H9 (cell line): Measurements from ENCODE around the gene UBE3A. TPM values are rescaled to one million over a fixed set of nuclear protein-coding genes. Genes with fewer than 3 reads are reported as not detected.

ENCODE experiments used
- DNase-seq: peaks from one replicate; pipeline ENCODE4 v3.0.0-alpha.2; 2017
- H2AFZ ChIP-seq: one replicate; pipeline ENCODE4 v1.6.1; 2013; ENCODE audit warnings: mild to moderate bottlenecking, low read length, control low read depth, moderate library complexity
- H2AK5ac ChIP-seq: 2 replicates; pipeline ENCODE4 v1.6.1; 2013; ENCODE audit warnings: low read length, control low read depth, mixed read lengths; ENCODE audit not compliant: insufficient read length
- H2BK120ac ChIP-seq: one replicate; pipeline ENCODE4 v1.6.1; 2013; ENCODE audit warnings: low read depth, mild to moderate bottlenecking, low read length, control low read depth, inconsistent platforms; ENCODE audit not compliant: poor library complexity, severe bottlenecking
- H2BK12ac ChIP-seq: 2 replicates; pipeline ENCODE4 v1.6.1; 2013; ENCODE audit warnings: low read length, control low read depth, mixed read lengths, low read depth; ENCODE audit not compliant: insufficient read length
- H2BK15ac ChIP-seq: 2 replicates; pipeline ENCODE4 v1.6.1; 2013; ENCODE audit warnings: low read depth, low read length, control low read depth
- H2BK20ac ChIP-seq: one replicate; pipeline ENCODE4 v1.6.1; 2013; ENCODE audit warnings: low read depth, mild to moderate bottlenecking, low read length, control low read depth, inconsistent platforms; ENCODE audit not compliant: poor library complexity, severe bottlenecking
- H2BK5ac ChIP-seq: 2 replicates; pipeline ENCODE4 v1.6.1; 2013; ENCODE audit warnings: low read length, control low read depth, mixed read lengths; ENCODE audit not compliant: insufficient read length
- H3K14ac ChIP-seq: 2 replicates; pipeline ENCODE4 v1.6.1; 2013; ENCODE audit warnings: low read length, control low read depth; ENCODE audit not compliant: insufficient read depth
- H3K18ac ChIP-seq: 2 replicates; pipeline ENCODE4 v1.6.1; 2013; ENCODE audit warnings: low read depth, mild to moderate bottlenecking, mixed read lengths, low read length, control low read depth; ENCODE audit not compliant: insufficient read length
- H3K23ac ChIP-seq: 2 replicates; pipeline ENCODE4 v1.6.1; 2013; ENCODE audit warnings: low read length, control low read depth, mixed read lengths, low read depth; ENCODE audit not compliant: insufficient read length
- H3K23me2 ChIP-seq: 2 replicates; pipeline ENCODE4 v1.6.1; 2013; ENCODE audit warnings: low read depth, mild to moderate bottlenecking, mixed read lengths, low read length, control low read depth; ENCODE audit not compliant: insufficient read length, poor library complexity, severe bottlenecking
- H3K27ac ChIP-seq: 2 replicates; pipeline ENCODE4 v1.5.1; 2013; ENCODE audit warnings: low read length, control low read depth, mixed read lengths, low read depth; ENCODE audit not compliant: insufficient read length
- H3K27me3 ChIP-seq: 2 replicates; pipeline ENCODE4 v1.6.1; 2013; ENCODE audit warnings: low read length, control low read depth, inconsistent platforms; ENCODE audit not compliant: insufficient read depth
- H3K4ac ChIP-seq: 2 replicates; pipeline ENCODE4 v1.6.1; 2013; ENCODE audit warnings: low read depth, mild to moderate bottlenecking, control low read depth, inconsistent platforms, low read length, moderate library complexity
- H3K4me1 ChIP-seq: 2 replicates; pipeline ENCODE4 v1.6.1; 2013; ENCODE audit warnings: low read length, control low read depth, inconsistent platforms; ENCODE audit not compliant: insufficient read depth
- H3K4me2 ChIP-seq: 2 replicates; pipeline ENCODE4 v1.6.1; 2013; ENCODE audit warnings: low read length, control low read depth, mixed read lengths; ENCODE audit not compliant: insufficient read length, insufficient read depth
- H3K56ac ChIP-seq: 2 replicates; pipeline ENCODE4 v1.6.1; 2013; ENCODE audit warnings: low read depth, mild to moderate bottlenecking, mixed read lengths, low read length, control low read depth; ENCODE audit not compliant: insufficient read length
- H3K79me1 ChIP-seq: 2 replicates; pipeline ENCODE4 v1.6.1; 2013; ENCODE audit warnings: low read depth, mild to moderate bottlenecking, moderate library complexity, low read length, control low read depth, inconsistent platforms; ENCODE audit not compliant: insufficient read depth, poor library complexity, severe bottlenecking
- H3K79me2 ChIP-seq: 2 replicates; pipeline ENCODE4 v1.6.1; 2013; ENCODE audit warnings: low read length, control low read depth, inconsistent platforms; ENCODE audit not compliant: insufficient read depth
- H3K9ac ChIP-seq: 2 replicates; pipeline ENCODE4 v1.6.1; 2013; ENCODE audit warnings: low read length, control low read depth, mixed read lengths; ENCODE audit not compliant: insufficient read length; ENCODE audit errors: extremely low read depth
- H3K9me3 ChIP-seq: one replicate; pipeline ENCODE4 v1.6.1; 2013; ENCODE audit warnings: low read depth, low read length, inconsistent platforms; ENCODE audit not compliant: control insufficient read depth
- H3T11ph ChIP-seq: one replicate; pipeline ENCODE4 v1.6.1; 2013; ENCODE audit warnings: mild to moderate bottlenecking, low read length, control low read depth, inconsistent platforms
- H4K20me1 ChIP-seq: one replicate; pipeline ENCODE4 v1.6.1; 2013; ENCODE audit not compliant: control insufficient read depth, insufficient read length, insufficient read depth
- H4K5ac ChIP-seq: 2 replicates; pipeline ENCODE4 v1.6.1; 2013; ENCODE audit warnings: low read depth, mild to moderate bottlenecking, mixed read lengths, low read length, control low read depth; ENCODE audit not compliant: insufficient read length
- H4K8ac ChIP-seq: replicated peaks from 2 replicates; pipeline ENCODE4 v1.6.1; 2013; ENCODE audit warnings: low read length, control low read depth, mixed read lengths, low read depth; ENCODE audit not compliant: insufficient read length
- H4K91ac ChIP-seq: 2 replicates; pipeline ENCODE4 v1.6.1; 2013; ENCODE audit warnings: low read depth, mild to moderate bottlenecking, moderate library complexity, mixed read lengths, low read length, control low read depth; ENCODE audit not compliant: insufficient read length
- H3K27ac Mint-ChIP-seq, 3 experiments: 2 replicates in 2 of 3; 3 replicates in 1 of 3; pipeline ENCODE4 v1.8.0; 2020 to 2021; ENCODE audit warnings: mixed read lengths in 3 of 3, mild to moderate bottlenecking in 1 of 3, moderate library complexity in 1 of 3
- H3K27me3 Mint-ChIP-seq: 2 replicates; pipeline ENCODE4 v1.8.0; 2021; ENCODE audit warnings: low read depth, mild to moderate bottlenecking, moderate library complexity, mixed read lengths
- H3K36me3 Mint-ChIP-seq, 3 experiments: 2 replicates in 2 of 3; 3 replicates in 1 of 3; pipeline ENCODE4 v1.8.0; 2020 to 2021; ENCODE audit warnings: low read depth in 3 of 3, mixed read lengths in 3 of 3; ENCODE audit not compliant: insufficient read depth in 1 of 3
- H3K4me1 Mint-ChIP-seq, 2 experiments: 2 replicates each; pipeline ENCODE4 v1.8.0; 2020; ENCODE audit warnings: mixed read lengths in 2 of 2
- H3K4me3 Mint-ChIP-seq, 2 experiments: 2 replicates in 1 of 2; 3 replicates in 1 of 2; pipeline ENCODE4 v1.8.0; 2020 to 2021; ENCODE audit warnings: mild to moderate bottlenecking in 2 of 2, mixed read lengths in 2 of 2, moderate library complexity in 1 of 2
- H3K9me3 Mint-ChIP-seq, 2 experiments: 2 replicates in 1 of 2; 3 replicates in 1 of 2; pipeline ENCODE4 v1.8.0; 2020; ENCODE audit warnings: mild to moderate bottlenecking in 2 of 2, mixed read lengths in 2 of 2, moderate library complexity in 1 of 2
- CTCF ChIP-seq: fragments of 200-600 bp; sonication (generic); conservative IDR thresholded peaks from 3 replicates; pipeline ENCODE4 v1.8.0; 2021; ENCODE audit warnings: antibody characterized with exemption, mild to moderate bottlenecking
- total RNA-seq: library from RNA; stranded (reverse); gene quantifications from 2 replicates; pipeline ENCODE4 v1.2.1, GENCODE V29; 2021

The UBE3A gene
- total RNA-seq, 1 experiment from 2014 or later: 108 TPM

- Histone ChIP-seq H4K91ac (no peak overlapping the region), H2BK120ac (no peak overlapping the region), H2BK15ac (no peak overlapping the region), H3K4me1 (no peaks in the 10 kb centered on the region), H3K9ac (no peak overlapping the region), H3K4ac (no peak overlapping the region), H2BK12ac (no peak overlapping the region), H3K9me3 (no peaks in the 10 kb centered on the region), H3K56ac (no peak overlapping the region), H3K23me2 (no peaks in the 10 kb centered on the region), H3K14ac (no peak overlapping the region), H2BK5ac (no peak overlapping the region), H4K5ac (no peak overlapping the region), H2BK20ac (no peak overlapping the region), H3K79me1 (peaks cover 4% of the 10 kb centered on the region), H3K4me2 (no peak overlapping the region), H4K8ac (no peak overlapping the region), H3T11ph (no peak overlapping the region), H3K79me2 (peaks cover 19% of the 10 kb centered on the region; the same call in 1 of the 2 replicates), H3K27me3 (no peaks in the 10 kb centered on the region), H3K27ac (no peak overlapping the region), H2AK5ac (no peak overlapping the region), H2AFZ (no peak overlapping the region), H3K23ac (no peak overlapping the region), H3K18ac (no peak overlapping the region), H4K20me1 (no peaks in the 10 kb centered on the region)
- no peak for DNase-seq
- TF ChIP-seq CTCF: no peak
- Mint-ChIP-seq H3K27ac (0 out of 7 replicates have a peak overlapping the region, but pooled peaks of 1 of the 3 experiments have one; percentile 0), H3K9me3 (peaks cover 5 to 11% of the 10 kb centered on the region in 2 experiments), H3K27me3 (no peaks in the 10 kb centered on the region), H3K4me3 (no peak overlapping the region), H3K36me3 (peaks cover 57 to 75% (median 67%) of the 10 kb centered on the region in 3 experiments), H3K4me1 (peaks cover 3% of the 10 kb centered on the region in 2 experiments; a peak in 2 of 4 replicates)
Observed at GRCh38 chr15:25385986-25386385, 52.8 kb downstream of the UBE3A start.
